Measurements from ENCODE around the gene PCDH18.

DNA sequence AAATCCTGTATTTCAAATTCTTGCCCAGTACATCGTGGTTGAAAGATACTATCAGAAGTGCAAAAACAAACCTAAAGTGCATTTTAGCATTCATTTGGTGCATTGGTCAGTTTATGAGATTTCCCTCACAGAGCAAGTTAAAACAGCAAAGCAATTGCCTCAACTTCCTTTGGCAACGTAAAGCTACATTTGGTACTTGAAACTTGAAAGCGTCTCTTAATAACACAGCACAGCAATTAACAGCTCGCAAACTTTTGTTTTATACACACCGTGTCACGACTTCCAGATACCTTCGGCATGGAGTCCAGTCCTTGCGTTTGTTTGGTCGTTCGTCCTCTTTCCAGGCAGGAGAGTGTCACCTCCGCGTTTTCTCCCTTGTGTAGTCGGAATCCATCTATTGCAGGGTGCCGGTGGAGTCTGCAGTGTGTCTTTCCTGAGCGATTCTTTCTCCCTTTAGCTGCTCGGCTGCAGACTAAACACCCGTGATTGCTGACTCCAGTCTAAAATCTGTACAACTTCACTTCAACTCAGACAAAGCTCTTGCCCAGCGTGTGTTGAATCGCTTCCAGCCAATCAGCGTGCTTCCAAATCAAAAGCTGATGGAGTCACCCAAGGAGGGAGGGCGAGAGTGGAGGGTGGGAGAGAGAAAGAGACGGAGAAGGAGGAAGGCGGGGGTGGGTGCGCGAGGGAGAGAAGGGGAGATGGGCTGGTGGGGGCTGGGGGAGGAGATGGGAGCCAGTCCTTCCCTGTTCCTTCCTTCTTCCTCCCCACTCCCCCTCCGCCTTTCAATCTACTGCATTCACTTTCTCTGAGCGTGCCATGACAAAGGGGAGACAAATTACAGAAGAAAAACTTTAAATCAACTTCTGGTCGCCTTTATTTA is at the start of gene PCDH18:
- TF ChIP-seq, protein P1, sequence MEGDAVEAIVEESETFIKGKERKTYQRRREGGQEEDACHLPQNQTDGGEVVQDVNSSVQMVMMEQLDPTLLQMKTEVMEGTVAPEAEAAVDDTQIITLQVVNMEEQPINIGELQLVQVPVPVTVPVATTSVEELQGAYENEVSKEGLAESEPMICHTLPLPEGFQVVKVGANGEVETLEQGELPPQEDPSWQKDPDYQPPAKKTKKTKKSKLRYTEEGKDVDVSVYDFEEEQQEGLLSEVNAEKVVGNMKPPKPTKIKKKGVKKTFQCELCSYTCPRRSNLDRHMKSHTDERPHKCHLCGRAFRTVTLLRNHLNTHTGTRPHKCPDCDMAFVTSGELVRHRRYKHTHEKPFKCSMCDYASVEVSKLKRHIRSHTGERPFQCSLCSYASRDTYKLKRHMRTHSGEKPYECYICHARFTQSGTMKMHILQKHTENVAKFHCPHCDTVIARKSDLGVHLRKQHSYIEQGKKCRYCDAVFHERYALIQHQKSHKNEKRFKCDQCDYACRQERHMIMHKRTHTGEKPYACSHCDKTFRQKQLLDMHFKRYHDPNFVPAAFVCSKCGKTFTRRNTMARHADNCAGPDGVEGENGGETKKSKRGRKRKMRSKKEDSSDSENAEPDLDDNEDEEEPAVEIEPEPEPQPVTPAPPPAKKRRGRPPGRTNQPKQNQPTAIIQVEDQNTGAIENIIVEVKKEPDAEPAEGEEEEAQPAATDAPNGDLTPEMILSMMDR (IDR thresholded peaks at IDR 0.05), result no peak
- TF ChIP-seq POLR2A (IDR thresholded peaks at IDR 0.05), result peak in 1 of 2 donors; percentile 67

All from tibial nerve (tissue), 3 donors.